Forelimb muscle (tissue), 1 donor: ENCODE data around the gene RCCD1. TPM values are rescaled to one million over a fixed set of nuclear protein-coding genes. Genes with fewer than 3 reads are reported as not detected.
"Not testable (repeated sequence)": the region's sequence is repeated elsewhere in the genome, so short reads cannot be mapped to it uniquely, and the experiment has no call there.

Source experiments
- DNase-seq: peaks from one replicate; pipeline ENCODE4 v3.0.0-alpha.2; 2013; ENCODE audit warnings: low read depth
- polyA plus RNA-seq: library from polyadenylated mRNA; unstranded; fragments of 120-200 nt; gene quantifications from one replicate; pipeline ENCODE4 v1.2.1, GENCODE V29; 2013; ENCODE audit not compliant: insufficient read length

The RCCD1 gene
- polyA plus RNA-seq, 1 donor, result 13.0 TPM

GRCh38 chr15:90918034-90918788, 36.5 kb upstream of the RCCD1 start:
- no peak for DNase-seq

- no peak for DNase-seq
Measured at GRCh38 chr15:90918835-90919234, 35.8 kb upstream of the RCCD1 start.

DNA sequence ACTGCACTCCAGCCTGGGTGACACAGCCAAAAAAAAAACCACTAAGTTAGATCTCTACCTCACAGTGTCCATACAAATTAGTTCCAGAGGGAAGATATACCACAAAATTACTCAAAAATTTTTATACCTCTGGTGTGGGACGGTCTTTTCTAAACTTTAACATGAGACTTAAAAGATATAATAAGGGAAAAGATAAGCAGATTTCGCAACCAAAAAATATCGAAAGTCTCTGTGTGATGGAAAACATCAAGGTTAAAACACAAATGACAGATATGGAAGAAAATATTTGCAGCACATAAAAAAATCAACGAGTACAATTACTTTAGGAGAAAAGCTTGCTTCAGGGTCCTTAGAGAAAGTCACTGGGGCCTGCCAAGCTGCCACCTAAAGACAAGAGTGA, 32.8 kb upstream of the RCCD1 start:
- DNase-seq, result no peak

DNA sequence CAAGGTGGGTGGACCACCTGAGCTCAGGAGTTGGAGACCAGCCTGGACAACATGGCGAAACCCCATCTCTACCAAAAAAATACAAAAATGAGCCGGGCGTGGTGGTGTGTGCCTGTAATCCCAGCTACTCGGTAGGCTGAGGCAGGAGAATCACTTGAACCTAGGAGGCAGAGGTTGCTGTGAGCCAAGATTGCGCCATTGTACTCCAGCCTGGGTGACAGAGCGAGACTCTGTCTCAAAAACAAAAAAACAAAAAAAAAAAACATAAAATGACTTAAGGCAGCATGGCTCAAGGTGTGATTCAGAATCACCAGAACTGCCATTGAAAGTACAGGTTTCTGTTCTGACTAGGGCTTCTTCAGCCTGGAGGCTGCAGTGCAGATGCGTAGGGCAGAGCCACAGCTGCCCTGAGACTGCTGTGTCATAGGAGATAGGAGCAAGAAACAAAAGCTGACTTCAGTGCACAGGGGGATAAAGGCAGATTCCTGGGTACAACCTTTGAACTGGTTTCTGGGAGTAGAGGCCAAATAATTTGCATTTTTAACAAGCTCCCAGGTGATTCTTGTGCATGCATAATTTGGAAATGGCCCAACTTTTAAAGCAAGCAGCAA, 31.9 kb upstream of the RCCD1 start:
- not testable (repeated sequence) for DNase-seq

DNA sequence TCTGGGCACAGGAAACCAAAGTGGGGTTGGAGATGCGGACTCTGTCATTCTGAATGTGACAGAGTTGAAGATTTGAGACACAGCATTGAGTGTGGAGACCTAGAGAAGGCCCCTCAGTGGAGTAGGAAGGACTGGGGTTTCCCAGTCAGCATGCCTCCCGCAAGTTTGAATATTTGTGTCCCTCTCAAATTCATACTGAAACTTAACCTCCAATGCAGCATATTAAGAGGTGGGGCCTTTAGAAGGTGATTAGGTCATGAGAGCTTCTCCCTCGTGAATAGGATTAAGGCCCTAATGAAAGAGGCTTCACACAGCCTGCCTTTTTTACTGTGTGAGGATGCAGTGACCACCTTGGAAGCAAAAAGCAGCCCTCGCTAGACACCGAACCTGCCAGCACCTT, 30.3 kb upstream of the RCCD1 start:
- no peak for DNase-seq

DNA sequence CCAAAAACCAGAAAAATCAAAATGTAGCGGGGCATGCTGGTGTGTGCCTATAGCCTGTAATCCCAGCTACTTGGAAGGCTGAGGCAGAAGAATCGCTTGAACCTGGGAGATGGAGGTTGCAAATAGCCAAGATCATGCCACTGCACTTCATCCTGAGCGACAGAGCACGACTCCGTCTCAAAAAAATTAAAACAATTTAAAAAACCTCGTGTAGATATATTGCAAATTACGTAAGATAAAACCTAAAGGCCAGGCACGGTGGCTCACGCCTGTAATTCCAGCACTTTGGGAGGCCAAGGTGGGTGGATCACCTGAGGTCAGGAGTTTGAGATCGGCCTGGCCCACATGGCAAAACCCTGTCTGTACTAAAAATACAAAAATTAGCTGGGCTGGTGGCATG, 27.9 kb upstream of the RCCD1 start:
- not testable (repeated sequence) for DNase-seq

DNA sequence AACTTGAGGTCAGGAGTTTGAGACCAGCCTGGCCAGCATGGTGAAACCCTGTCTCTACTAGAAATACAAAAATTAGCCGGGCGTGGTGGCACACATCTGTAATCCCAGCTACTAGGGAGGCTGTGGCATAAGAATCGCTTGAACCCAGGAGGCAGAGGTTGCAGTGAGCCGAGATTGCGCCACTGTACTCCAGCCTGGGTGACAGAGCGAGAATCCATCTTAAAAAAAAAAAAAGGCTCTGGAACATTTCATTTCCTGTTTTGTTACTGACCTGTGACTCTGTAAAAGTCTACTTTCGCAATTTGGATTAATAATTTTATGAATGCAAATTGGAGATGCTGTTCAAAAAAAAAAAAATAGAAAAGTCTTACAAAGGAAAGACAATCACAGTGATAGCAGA, 26.6 kb upstream of the RCCD1 start:
- DNase-seq, result not testable (repeated sequence)

GRCh38 chr15:90929246-90930019, 25.3 kb upstream of the RCCD1 start:
- no peak for DNase-seq

- no peak for DNase-seq
Measured at GRCh38 chr15:90930861-90931574, 23.7 kb upstream of the RCCD1 start.

GRCh38 chr15:90931575-90931827, 23.2 kb upstream of the RCCD1 start:
- DNase-seq, result no peak

GRCh38 chr15:90931828-90932659, 22.6 kb upstream of the RCCD1 start, which contains the start of gene HDDC3:
Gene HDDC3, minus strand, starts transcription at chr15:90932549. Its CDS starts 9 bp downstream, at chr15:90932540.
- DNase-seq, result peak; percentile 55

DNA sequence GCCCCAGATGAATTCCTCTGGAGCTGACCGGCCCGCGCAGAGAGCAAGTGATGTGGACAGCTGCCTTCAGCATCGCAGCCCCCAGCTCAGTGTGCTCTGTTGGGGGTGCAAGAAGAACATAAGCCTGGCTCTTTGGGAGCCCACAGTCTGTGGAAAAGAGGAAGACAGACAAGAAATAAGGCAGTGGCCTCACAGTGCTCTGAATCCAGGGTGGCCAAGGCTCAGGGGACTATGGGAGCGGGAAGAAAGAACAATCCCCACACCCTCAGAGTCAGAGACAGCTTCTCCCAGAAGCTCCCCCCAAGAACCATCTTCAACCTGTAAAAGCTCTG, 22.1 kb upstream of the RCCD1 start:
- no peak for DNase-seq

DNA sequence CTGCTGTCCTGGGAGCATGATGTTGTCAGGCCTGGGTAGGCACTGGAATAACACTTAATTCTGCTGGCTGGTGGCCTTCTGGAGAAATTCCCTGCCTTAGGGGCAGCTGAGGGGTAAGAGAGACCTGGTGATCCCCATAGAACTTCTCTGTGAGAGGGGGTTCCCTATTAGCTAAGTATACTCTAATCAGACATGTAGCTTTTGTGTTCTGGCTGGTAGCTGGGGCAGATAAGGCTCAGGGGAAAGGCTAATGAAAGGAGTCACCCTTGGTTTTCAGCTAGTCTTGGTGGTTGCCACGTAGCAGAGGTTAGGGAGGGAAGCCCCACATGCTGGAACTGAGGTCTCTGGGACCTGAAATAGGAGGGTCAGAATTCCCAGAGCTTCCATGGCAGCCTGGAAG, 21.4 kb upstream of the RCCD1 start:
- no peak for DNase-seq

DNA sequence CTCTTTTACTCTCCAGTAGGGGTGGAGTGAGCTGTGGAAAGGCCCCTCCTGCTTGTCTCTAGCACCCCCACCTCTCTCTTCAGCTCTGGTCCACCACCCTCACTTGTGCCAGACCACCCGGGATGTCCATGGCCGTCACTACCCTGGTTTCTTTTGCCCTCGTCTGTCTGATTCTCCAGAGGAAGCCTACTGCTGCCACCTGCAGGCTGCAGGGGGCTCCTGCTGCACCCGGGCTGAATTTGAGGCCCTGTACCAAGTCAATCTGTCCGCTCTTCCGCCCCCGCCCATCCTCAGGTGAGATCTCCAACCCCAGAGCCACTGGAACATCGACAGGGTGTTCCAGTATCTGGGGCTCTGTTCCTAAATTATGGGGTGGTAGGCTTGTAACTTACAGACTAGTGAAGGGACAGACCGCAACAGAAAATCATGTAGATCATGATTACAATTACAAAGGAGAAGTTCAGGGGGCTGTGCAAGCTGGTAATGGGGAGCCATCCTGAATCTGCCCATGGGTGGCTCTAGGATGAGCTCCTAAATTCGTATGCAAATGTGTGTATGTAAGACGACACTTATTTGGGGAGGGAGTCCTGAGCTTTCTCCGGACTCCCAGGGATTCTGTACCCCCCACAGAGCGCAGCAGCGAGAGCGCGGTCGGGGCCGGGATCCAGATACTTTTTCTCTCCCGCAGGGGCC, 20.3 kb upstream of the RCCD1 start:
- no peak for DNase-seq

GRCh38 chr15:90934949-90935751, 19.5 kb upstream of the RCCD1 start, which contains the start of gene UNC45A:
Gene UNC45A, plus strand, starts transcription at chr15:90935285. Its CDS starts 40 bp downstream, at chr15:90935325.
- DNase-seq, result no peak

GRCh38 chr15:90936823-90937222, 17.9 kb upstream of the RCCD1 start:
- no peak for DNase-seq

GRCh38 chr15:90938261-90938660, 16.4 kb upstream of the RCCD1 start:
- DNase-seq, result no peak

GRCh38 chr15:90939756-90940155, 14.9 kb upstream of the RCCD1 start:
- DNase-seq, result no peak

- no peak for DNase-seq
Measured at GRCh38 chr15:90941038-90941437, 13.6 kb upstream of the RCCD1 start.
